ENCODE measurements around the gene MBD4. TPM values are rescaled to one million over a fixed set of nuclear protein-coding genes. Genes with fewer than 3 reads are reported as not detected.

Gene MBD4
- total RNA-seq, 2 donors from 2014 or later: 38.4 to 44.4 TPM

GRCh38 chr3:129432036-129432435 lies 7.7 kb downstream of the MBD4 start:
- Mint-ChIP-seq H3K4me3 (no peak overlapping the region), H3K36me3 (ENCODE audit: low read depth) (peaks cover 76% of the 10 kb centered on the region), H3K4me1 (peaks cover 38% of the 10 kb centered on the region), H3K27me3 (no peaks in the 10 kb centered on the region), H3K9me3 (no peaks in the 10 kb centered on the region), H3K27ac (no peak overlapping the region)
- peak; percentile 8 for ATAC-seq (replicated peaks)

GRCh38 chr3:129429602-129430001 lies 10.1 kb downstream of the MBD4 start:
- peaks cover 52% of the 10 kb centered on the region for H3K36me3 Mint-ChIP-seq (ENCODE audit: low read depth)
- no peaks in the 10 kb centered on the region for H3K9me3 Mint-ChIP-seq
- H3K27ac Mint-ChIP-seq: peak overlapping the region; percentile 60
- ATAC-seq (replicated peaks): no peak
- no peak overlapping the region for H3K4me3 Mint-ChIP-seq
- H3K4me1 Mint-ChIP-seq: peaks cover 23% of the 10 kb centered on the region
- no peaks in the 10 kb centered on the region for H3K27me3 Mint-ChIP-seq

DNA sequence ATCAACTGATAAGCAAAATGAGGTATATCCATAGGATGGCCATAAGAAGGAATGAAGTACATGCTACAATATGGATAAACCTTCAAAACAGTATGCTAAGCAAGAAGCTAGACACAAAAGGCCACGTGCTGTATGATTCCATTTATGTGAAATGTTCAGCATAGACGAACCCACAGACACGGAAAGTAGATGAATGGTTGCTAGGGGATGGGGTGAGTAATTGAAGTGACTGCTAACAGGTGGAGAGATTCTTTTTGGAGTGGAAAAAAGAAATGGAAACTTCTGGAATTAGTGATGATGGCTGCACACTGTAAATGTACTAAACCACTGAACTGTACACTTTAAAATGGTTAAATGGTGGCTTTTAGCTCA lies 10.7 kb downstream of the MBD4 start:
- H3K27ac Mint-ChIP-seq: peak overlapping the region; percentile 76
- no peaks in the 10 kb centered on the region for H3K9me3 Mint-ChIP-seq
- H3K4me1 Mint-ChIP-seq: peaks cover 28% of the 10 kb centered on the region
- peaks cover 46% of the 10 kb centered on the region for H3K36me3 Mint-ChIP-seq (ENCODE audit: low read depth)
- peak; percentile 22 for ATAC-seq (replicated peaks)
- no peaks in the 10 kb centered on the region for H3K27me3 Mint-ChIP-seq
- peak overlapping the region; percentile 74 for H3K4me3 Mint-ChIP-seq

DNA sequence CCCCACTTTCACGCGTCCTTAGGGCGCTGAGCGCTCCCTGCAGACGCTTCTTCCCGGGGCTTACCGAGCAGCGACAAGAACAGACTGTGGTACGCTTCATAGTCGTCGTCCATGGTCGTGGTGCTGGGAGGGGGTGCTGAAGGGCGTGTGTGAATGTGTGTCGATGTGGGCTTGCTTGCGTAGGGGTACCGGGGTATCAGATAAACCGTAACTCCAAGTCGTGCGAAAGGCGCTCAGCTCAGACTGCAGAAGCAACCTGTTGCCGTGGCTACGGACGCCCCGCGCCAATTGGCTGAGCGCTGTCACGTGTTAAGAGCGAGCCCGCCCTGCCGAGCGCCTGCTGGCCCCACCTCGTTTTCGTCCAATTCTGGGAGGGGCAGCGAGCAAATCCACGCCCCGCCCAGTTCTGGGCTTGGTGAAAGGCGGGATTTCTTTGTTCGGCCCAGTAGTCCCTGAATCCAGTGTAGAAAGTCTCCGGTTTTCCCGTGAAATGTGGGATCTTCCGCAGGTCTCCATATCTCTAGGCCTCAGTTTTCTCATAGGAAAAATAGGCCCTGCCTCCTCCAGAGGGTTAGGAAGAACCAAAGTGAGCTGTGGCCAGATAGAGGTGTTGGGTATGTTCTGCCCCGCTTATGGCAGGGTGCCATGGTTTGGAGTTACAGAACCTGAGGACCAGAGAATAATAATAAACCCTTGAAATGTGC lies 11.2 kb downstream of the MBD4 start, which contains the start of gene EFCAB12:
TSS of gene EFCAB12 (minus strand) at position 261 of the 704 bp plus-strand sequence. CDS start at position 113, 148 bp downstream.
- Mint-ChIP-seq H3K4me1 (peaks cover 33% of the 10 kb centered on the region), H3K36me3 (ENCODE audit: low read depth) (peaks cover 41% of the 10 kb centered on the region), H3K9me3 (no peaks in the 10 kb centered on the region), H3K4me3 (peak within 1 kb of the TSS; percentile 74), H3K27ac (peak within 1 kb of the TSS; percentile 76), H3K27me3 (no peaks in the 10 kb centered on the region)
- ATAC-seq (replicated peaks): peak; percentile 93

GRCh38 chr3:129428007-129428375 lies 11.8 kb downstream of the MBD4 start:
- Mint-ChIP-seq H3K4me1 (peaks cover 33% of the 10 kb centered on the region), H3K27me3 (no peaks in the 10 kb centered on the region), H3K27ac (peak overlapping the region; percentile 76), H3K9me3 (no peaks in the 10 kb centered on the region), H3K4me3 (peak overlapping the region; percentile 74), H3K36me3 (ENCODE audit: low read depth) (peaks cover 36% of the 10 kb centered on the region)
- ATAC-seq (replicated peaks): no peak

- peak overlapping the region; percentile 30 for H3K27ac Mint-ChIP-seq
- H3K4me1 Mint-ChIP-seq: peaks cover 33% of the 10 kb centered on the region
- no peaks in the 10 kb centered on the region for H3K27me3 Mint-ChIP-seq
- ATAC-seq (replicated peaks): no peak
- H3K9me3 Mint-ChIP-seq: no peaks in the 10 kb centered on the region
- H3K36me3 Mint-ChIP-seq (ENCODE audit: low read depth): peaks cover 12% of the 10 kb centered on the region
- H3K4me3 Mint-ChIP-seq: no peak overlapping the region
Measured at GRCh38 chr3:129425619-129426018, 14.1 kb downstream of the MBD4 start.

GRCh38 chr3:129425213-129425612 lies 14.5 kb downstream of the MBD4 start:
- H3K9me3 Mint-ChIP-seq: no peaks in the 10 kb centered on the region
- ATAC-seq (replicated peaks): no peak
- no peak overlapping the region for H3K4me3 Mint-ChIP-seq
- no peaks in the 10 kb centered on the region for H3K27me3 Mint-ChIP-seq
- H3K27ac Mint-ChIP-seq: peak overlapping the region; percentile 30
- peaks cover 8% of the 10 kb centered on the region for H3K36me3 Mint-ChIP-seq (ENCODE audit: low read depth)
- H3K4me1 Mint-ChIP-seq: peaks cover 33% of the 10 kb centered on the region

- peak; percentile 58 for ATAC-seq (replicated peaks)
- Mint-ChIP-seq H3K27ac (peak overlapping the region; percentile 80), H3K9me3 (no peaks in the 10 kb centered on the region), H3K36me3 (ENCODE audit: low read depth) (peaks cover 7% of the 10 kb centered on the region), H3K4me3 (peak overlapping the region; percentile 22), H3K27me3 (no peaks in the 10 kb centered on the region), H3K4me1 (peaks cover 33% of the 10 kb centered on the region)
Measured at GRCh38 chr3:129424185-129424841, 15.4 kb downstream of the MBD4 start.

DNA sequence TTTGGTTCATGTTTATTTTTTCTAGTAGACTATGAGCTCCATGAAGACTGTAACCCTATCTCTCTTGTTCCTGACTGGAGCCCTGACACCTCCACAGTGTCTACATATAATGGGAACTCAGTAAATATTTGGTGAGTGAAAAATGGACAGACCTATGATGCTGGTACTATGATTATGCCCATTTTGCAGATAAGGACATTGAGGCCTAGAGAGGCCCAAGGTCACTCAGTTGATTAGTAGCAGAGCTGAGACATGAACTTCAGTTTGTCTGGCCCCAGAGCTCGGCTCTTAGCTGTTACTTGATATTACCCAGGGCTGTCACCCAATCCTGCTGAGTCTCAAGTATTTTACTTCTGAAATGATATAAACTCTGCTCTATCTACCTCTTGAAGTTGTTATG lies 16.9 kb downstream of the MBD4 start:
- no peak for ATAC-seq (replicated peaks)
- Mint-ChIP-seq H3K27ac (peak overlapping the region; percentile 17), H3K27me3 (no peaks in the 10 kb centered on the region)

DNA sequence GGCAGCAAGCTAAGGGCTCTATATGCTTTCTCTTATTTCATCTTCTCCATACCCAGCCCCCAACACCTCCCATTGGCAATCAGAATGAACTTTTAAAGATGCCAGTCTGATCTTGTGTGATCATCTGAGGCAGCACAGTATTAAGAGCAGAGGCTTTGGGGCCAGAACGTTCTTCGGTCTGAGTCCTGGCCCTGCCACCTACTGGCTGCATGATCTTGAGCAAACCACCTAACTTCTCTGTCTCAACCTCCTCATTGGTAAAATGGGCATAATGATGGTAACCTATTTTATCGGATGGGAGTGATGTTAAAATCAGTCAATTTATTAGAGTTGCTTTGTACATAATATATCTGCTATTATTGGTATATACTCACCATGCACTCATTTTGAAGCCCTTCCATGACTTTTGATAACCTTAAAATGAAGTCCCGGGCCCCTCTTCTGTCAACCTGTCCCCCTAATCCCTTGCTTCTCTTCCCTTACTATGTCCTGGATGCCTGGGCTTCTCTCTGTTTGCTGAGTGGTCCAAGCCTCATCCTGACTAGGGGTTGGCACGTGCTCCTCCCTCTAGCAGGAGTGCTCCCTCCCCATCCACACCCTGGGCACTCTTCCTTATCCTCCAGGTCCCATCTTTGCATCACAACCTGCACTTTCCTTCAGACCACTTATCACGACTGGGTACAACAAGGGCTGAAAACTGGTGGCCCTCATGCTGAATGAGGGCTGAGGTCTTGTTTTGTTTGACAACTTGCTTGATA lies 17.6 kb downstream of the MBD4 start:
- Mint-ChIP-seq H3K27ac (peak overlapping the region; percentile 17), H3K4me1 (peaks cover 16% of the 10 kb centered on the region), H3K36me3 (ENCODE audit: low read depth) (no peaks in the 10 kb centered on the region), H3K4me3 (no peak overlapping the region), H3K9me3 (no peaks in the 10 kb centered on the region), H3K27me3 (no peaks in the 10 kb centered on the region)
- no peak for ATAC-seq (replicated peaks)

More for the DNA sequence above, 16.9 kb downstream of the MBD4 start:
- Mint-ChIP-seq H3K4me3 (no peak overlapping the region), H3K36me3 (ENCODE audit: low read depth) (no peaks in the 10 kb centered on the region), H3K9me3 (no peaks in the 10 kb centered on the region), H3K4me1 (peaks cover 19% of the 10 kb centered on the region)

GRCh38 chr3:129421236-129421883 lies 18.4 kb downstream of the MBD4 start:
- no peak overlapping the region for H3K4me3 Mint-ChIP-seq
- H3K27me3 Mint-ChIP-seq: no peaks in the 10 kb centered on the region
- peaks cover 16% of the 10 kb centered on the region for H3K4me1 Mint-ChIP-seq
- no peaks in the 10 kb centered on the region for H3K9me3 Mint-ChIP-seq
- H3K36me3 Mint-ChIP-seq (ENCODE audit: low read depth): no peaks in the 10 kb centered on the region
- no peak for ATAC-seq (replicated peaks)
- H3K27ac Mint-ChIP-seq: no peak overlapping the region

- Mint-ChIP-seq H3K4me3 (no peak overlapping the region), H3K9me3 (no peaks in the 10 kb centered on the region), H3K27me3 (no peaks in the 10 kb centered on the region), H3K27ac (no peak overlapping the region), H3K36me3 (ENCODE audit: low read depth) (no peaks in the 10 kb centered on the region), H3K4me1 (peaks cover 8% of the 10 kb centered on the region)
- no peak for ATAC-seq (replicated peaks)
Measured at GRCh38 chr3:129419476-129419875, 20.3 kb downstream of the MBD4 start.

DNA sequence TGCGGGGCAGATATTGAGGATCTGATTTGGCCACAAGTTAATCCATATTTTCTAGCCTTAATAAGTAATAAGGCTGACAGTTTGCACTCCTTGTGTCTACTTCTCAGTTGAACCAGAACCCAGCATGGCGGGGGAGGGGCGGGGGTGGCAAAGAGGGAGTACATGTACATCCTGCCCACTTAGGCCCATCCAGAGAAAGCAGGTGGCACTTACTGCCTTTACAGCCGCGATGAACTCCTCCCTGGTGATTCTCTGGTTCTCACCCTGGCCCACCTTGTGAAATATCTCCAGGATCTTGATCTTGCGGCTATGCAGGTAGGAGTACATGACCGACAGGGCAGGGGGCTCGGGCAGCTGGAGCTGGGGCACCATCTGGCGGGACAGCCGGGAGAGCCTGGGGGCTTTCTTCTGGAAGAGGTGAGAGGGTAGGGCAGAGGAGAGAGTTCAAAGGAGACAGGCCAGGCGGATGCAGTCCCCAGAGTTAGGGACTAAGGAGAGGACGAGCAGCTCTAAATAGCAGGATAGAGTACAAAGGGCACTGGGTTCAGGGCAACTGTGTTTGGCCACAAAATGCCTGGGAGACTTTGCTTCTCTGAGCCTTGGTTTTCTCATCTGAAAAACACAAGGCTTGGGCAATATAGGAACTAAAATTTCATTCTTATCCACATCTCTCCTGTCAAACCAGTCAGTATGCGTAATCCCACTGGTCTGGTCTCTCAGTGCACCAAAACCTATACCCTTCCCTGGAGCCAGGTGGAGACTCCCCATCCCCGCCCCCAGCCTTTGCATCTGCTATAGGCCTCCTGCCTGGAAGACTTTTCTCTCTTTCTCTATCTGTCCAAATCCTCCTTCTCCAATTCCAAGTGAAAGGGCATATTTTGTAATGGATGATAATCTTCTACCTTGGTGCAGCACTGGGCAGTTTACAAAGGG lies 21.4 kb downstream of the MBD4 start:
- no peak for ATAC-seq (replicated peaks)
- Mint-ChIP-seq H3K9me3 (no peaks in the 10 kb centered on the region), H3K4me3 (no peak overlapping the region), H3K4me1 (no peaks in the 10 kb centered on the region), H3K27ac (no peak overlapping the region), H3K27me3 (no peaks in the 10 kb centered on the region), H3K36me3 (ENCODE audit: low read depth) (no peaks in the 10 kb centered on the region)
